ENCODE results near the gene ROR1. TPM values are rescaled to one million over a fixed set of nuclear protein-coding genes. Genes with fewer than 3 reads are reported as not detected.

ROR1 gene
- total and polyA plus RNA-seq, 2 donors (not counting 3 experiments of a cell fraction or from before 2014, with no cell fraction given), result 2.6 to 3.5 TPM

- no peaks in the 10 kb centered on the region for H3K4me1 ChIP-seq (ENCODE audit: control insufficient read depth, extremely low read depth, insufficient read depth, low read length)
- H3K9ac ChIP-seq (replicated peaks; ENCODE audit: extremely low read depth, insufficient read depth, low read length), result no peak overlapping the region
- H2AFZ ChIP-seq (ENCODE audit: low read depth, low read length), result no peak overlapping the region
- no peak overlapping the region for H3K4me2 ChIP-seq (ENCODE audit: insufficient read depth, low read length)
- H3K36me3 ChIP-seq (ENCODE audit: control insufficient read depth in 2 of 2, extremely low read depth in 1 of 2, insufficient read depth in 2 of 2, low read length in 2 of 2), result no peaks in the 10 kb centered on the region
- H3K4me3 ChIP-seq (replicated peaks in 1 of 3; ENCODE audit: insufficient read depth in 1 of 3, low read depth in 1 of 3, low read length in 3 of 3), result no peak overlapping the region
- no peak for FAIRE-seq
- H3K27ac ChIP-seq (ENCODE audit: insufficient read depth, low read depth, low read length), result no peak overlapping the region
- dilution Hi-C loops (cut with MboI; ENCODE audit: extremely low pct_ligation_motif_present, low sequenced_read_pairs), result no loop called here
- no peaks in the 10 kb centered on the region for H3K9me1 ChIP-seq (replicated peaks; ENCODE audit: control insufficient read depth, extremely low read depth, insufficient read depth, low read length)
- POLR2A ChIA-PET, result no interaction called here
- no TSS peak for BruUV-seq (replicated peaks)
- no peak for DNase-seq (ENCODE audit: low read depth, low spot score)
- intact Hi-C loops (cut with micrococcal nuclease), result no loop called here
- no peaks in the 10 kb centered on the region for H3K9me3 ChIP-seq (replicated peaks; ENCODE audit: control insufficient read depth, insufficient read depth, low read length)
- CTCF ChIA-PET, result interaction anchor here (1.1 to 2.7 kb wide), 8 partner anchors 26 to 546 kb away, joined by 4 to 38 read pairs (median 8); partner anchors contain the start of gene ROR1
- H3K79me2 ChIP-seq (ENCODE audit: control insufficient read depth, insufficient read depth, low read length), result no peaks in the 10 kb centered on the region
- no peaks in the 10 kb centered on the region for H4K20me1 ChIP-seq (replicated peaks; ENCODE audit: control insufficient read depth, extremely low read depth, insufficient read depth, low read length)
- TF ChIP-seq GATA2 (IDR thresholded peaks at IDR 0.05; ENCODE audit: insufficient read depth, insufficient read length, low read depth, low read length), result no peak
- TF ChIP-seq MYC (IDR thresholded peaks at IDR 0.05; ENCODE audit: low read depth, low read length), result no peak
- TF ChIP-seq MAX (IDR thresholded peaks at IDR 0.05; ENCODE audit: insufficient read depth, insufficient read length), result no peak
- TF ChIP-seq POLR2AphosphoS5 (IDR thresholded peaks at IDR 0.05; ENCODE audit: insufficient read depth, low read depth, low read length), result no peak
- H3K27me3 ChIP-seq (ENCODE audit: control insufficient read depth in 2 of 2, insufficient read depth in 2 of 2, low read length in 2 of 2), result no peaks in the 10 kb centered on the region
These were observed 389.0 kb downstream of the ROR1 start for GRCh38 chr1:64162804-64163203.

GRCh38 chr1:64163431-64163830 lies 389.6 kb downstream of the ROR1 start:
- TF ChIP-seq MYC (IDR thresholded peaks at IDR 0.05; ENCODE audit: low read depth, low read length), result no peak
- TF ChIP-seq MAX (IDR thresholded peaks at IDR 0.05; ENCODE audit: insufficient read depth, insufficient read length), result no peak
- no peak for TF ChIP-seq POLR2AphosphoS5 (IDR thresholded peaks at IDR 0.05; ENCODE audit: insufficient read depth, low read depth, low read length)
- no peak for TF ChIP-seq POLR2A (IDR thresholded peaks at IDR 0.05; ENCODE audit: low read depth, low read length)
- TF ChIP-seq EZH2 (IDR thresholded peaks at IDR 0.05; ENCODE audit: borderline replicate concordance, low read depth, low read length, severe bottlenecking), result no peak
- no peak for TF ChIP-seq GATA2 (IDR thresholded peaks at IDR 0.05; ENCODE audit: insufficient read depth, insufficient read length, low read depth, low read length)
- no peak for TF ChIP-seq CTCF (IDR thresholded peaks at IDR 0.05; ENCODE audit: extremely low read depth in 1 of 2, insufficient read depth in 1 of 2, low read depth in 1 of 2, low read length in 2 of 2)
- TF ChIP-seq JUN (IDR thresholded peaks at IDR 0.05; ENCODE audit: borderline replicate concordance, insufficient read depth, insufficient read length, low read depth), result no peak
- TF ChIP-seq FOS (IDR thresholded peaks at IDR 0.05; ENCODE audit: borderline replicate concordance, insufficient read depth, low read length), result no peak
- FAIRE-seq (no peak), DNase-seq (ENCODE audit: low read depth, low spot score) (no peak)
- no peaks in the 10 kb centered on the region for H3K9me3 ChIP-seq (replicated peaks; ENCODE audit: control insufficient read depth, insufficient read depth, low read length)
- H3K4me1 ChIP-seq (ENCODE audit: control insufficient read depth, extremely low read depth, insufficient read depth, low read length), result no peaks in the 10 kb centered on the region
- BruUV-seq (replicated peaks), result no TSS peak
- no peaks in the 10 kb centered on the region for H4K20me1 ChIP-seq (replicated peaks; ENCODE audit: control insufficient read depth, extremely low read depth, insufficient read depth, low read length)
- ChIA-PET CTCF (interaction anchor here (0.6 to 2.7 kb wide), 21 partner anchors 8 to 547 kb away, joined by 3 to 38 read pairs (median 4); partner anchors contain the start of gene ROR1), POLR2A (no interaction called here)
- H3K4me2 ChIP-seq (ENCODE audit: insufficient read depth, low read length), result no peak overlapping the region
- no peaks in the 10 kb centered on the region for H3K9me1 ChIP-seq (replicated peaks; ENCODE audit: control insufficient read depth, extremely low read depth, insufficient read depth, low read length)
- no peaks in the 10 kb centered on the region for H3K27me3 ChIP-seq (ENCODE audit: control insufficient read depth in 2 of 2, insufficient read depth in 2 of 2, low read length in 2 of 2)
- intact Hi-C loops (cut with micrococcal nuclease), result no loop called here
- dilution Hi-C loops (cut with MboI; ENCODE audit: extremely low pct_ligation_motif_present, low sequenced_read_pairs), result no loop called here
- no peaks in the 10 kb centered on the region for H3K79me2 ChIP-seq (ENCODE audit: control insufficient read depth, insufficient read depth, low read length)
- H2AFZ ChIP-seq (ENCODE audit: low read depth, low read length), result no peak overlapping the region
- no peak overlapping the region for H3K27ac ChIP-seq (ENCODE audit: insufficient read depth, low read depth, low read length)
- no peaks in the 10 kb centered on the region for H3K36me3 ChIP-seq (ENCODE audit: control insufficient read depth in 2 of 2, extremely low read depth in 1 of 2, insufficient read depth in 2 of 2, low read length in 2 of 2)
- H3K4me3 ChIP-seq (replicated peaks in 1 of 3; ENCODE audit: insufficient read depth in 1 of 3, low read depth in 1 of 3, low read length in 3 of 3), result no peak overlapping the region
- no peak overlapping the region for H3K9ac ChIP-seq (replicated peaks; ENCODE audit: extremely low read depth, insufficient read depth, low read length)

All from endothelial cell of umbilical vein (primary cell).